ENCODE measurements around the gene ZNF439.
"Not testable (repeated sequence)": the region's sequence is repeated elsewhere in the genome, so short reads cannot be mapped to it uniquely, and the experiment has no call there.

Gene ZNF439

GRCh38 chr19:11872624-11873023, 24.1 kb downstream of the ZNF439 start:
- DNase-seq = no peak

GRCh38 chr19:11873762-11874161, 25.2 kb downstream of the ZNF439 start:
- DNase-seq = no peak

GRCh38 chr19:11879687-11880266, 31.3 kb downstream of the ZNF439 start:
- DNase-seq = not testable (repeated sequence)

- no peak for DNase-seq
Measured at GRCh38 chr19:11880598-11880997, 32.1 kb downstream of the ZNF439 start.

GRCh38 chr19:11881151-11881800, 32.8 kb downstream of the ZNF439 start:
- DNase-seq = peak; percentile 45

GRCh38 chr19:11882606-11883005, 34.1 kb downstream of the ZNF439 start:
- no peak for DNase-seq

- DNase-seq = no peak
Measured at GRCh38 chr19:11887234-11887610, 38.7 kb downstream of the ZNF439 start.

- DNase-seq = peak; percentile 33
Measured at GRCh38 chr19:11887611-11888531, 39.3 kb downstream of the ZNF439 start, which contains the start of gene ZNF69. TSS of gene ZNF69 (plus strand) at chr19:11887782. CDS start at chr19:11887924, 142 bp downstream.

GRCh38 chr19:11889901-11890300, 41.4 kb downstream of the ZNF439 start:
- not testable (repeated sequence) for DNase-seq

GRCh38 chr19:11890634-11891033, 42.1 kb downstream of the ZNF439 start:
- DNase-seq = no peak

- DNase-seq = no peak
Measured at GRCh38 chr19:11894851-11895250, 46.3 kb downstream of the ZNF439 start.

- no peak for DNase-seq
Measured at GRCh38 chr19:11902228-11902627, 53.7 kb downstream of the ZNF439 start.

- DNase-seq = no peak
Measured at GRCh38 chr19:11905928-11906327, 57.4 kb downstream of the ZNF439 start.

- not testable (repeated sequence) for DNase-seq
Measured at GRCh38 chr19:11911937-11912336, 63.4 kb downstream of the ZNF439 start.

- DNase-seq = not testable (repeated sequence)
Measured at GRCh38 chr19:11914417-11915051, 66.0 kb downstream of the ZNF439 start.
